GM21360 (cell line): ENCODE results near the gene AMIGO3.
"Not testable (repeated sequence)": the region's sequence is repeated elsewhere in the genome, so short reads cannot be mapped to it uniquely, and the experiment has no call there.

Experiments
- ATAC-seq: cut with Tn5 transposase; IDR thresholded peaks from one replicate; pipeline ENCODE4 v1.9.1; 2021; ENCODE audit warnings: mild to moderate bottlenecking, moderate library complexity; ENCODE audit not compliant: unreplicated experiment

The AMIGO3 gene

GRCh38 chr3:49712631-49713317 is 6.7 kb downstream of the AMIGO3 start:
- ATAC-seq: no peak

- no peak for ATAC-seq
Measured at GRCh38 chr3:49712166-49712565, 7.3 kb downstream of the AMIGO3 start.

GRCh38 chr3:49711489-49711888 is 8.0 kb downstream of the AMIGO3 start:
- no peak for ATAC-seq

GRCh38 chr3:49709852-49710251 is 9.6 kb downstream of the AMIGO3 start:
- ATAC-seq: no peak

- no peak for ATAC-seq
Measured at GRCh38 chr3:49707113-49707480, 12.4 kb downstream of the AMIGO3 start.

- ATAC-seq: no peak
Measured at GRCh38 chr3:49706456-49707112, 12.9 kb downstream of the AMIGO3 start.

GRCh38 chr3:49705390-49705960 is 14.0 kb downstream of the AMIGO3 start:
- no peak for ATAC-seq

- ATAC-seq: no peak
Measured at GRCh38 chr3:49704629-49705028, 14.9 kb downstream of the AMIGO3 start.

GRCh38 chr3:49703956-49704355 is 15.5 kb downstream of the AMIGO3 start:
- ATAC-seq: no peak

GRCh38 chr3:49703443-49703927 is 16.0 kb downstream of the AMIGO3 start:
- no peak for ATAC-seq

- ATAC-seq: no peak
Measured at GRCh38 chr3:49702672-49703071, 16.8 kb downstream of the AMIGO3 start.

- no peak for ATAC-seq
Measured at GRCh38 chr3:49701388-49702077, 18.0 kb downstream of the AMIGO3 start.

- no peak for ATAC-seq
Measured at GRCh38 chr3:49700453-49701128, 18.9 kb downstream of the AMIGO3 start.

- no peak for ATAC-seq
Measured at GRCh38 chr3:49700014-49700413, 19.5 kb downstream of the AMIGO3 start.

- no peak for ATAC-seq
Measured at GRCh38 chr3:49699281-49699979, 20.1 kb downstream of the AMIGO3 start.

- ATAC-seq: not testable (repeated sequence)
Measured at GRCh38 chr3:49695350-49696015, 24.0 kb downstream of the AMIGO3 start.

GRCh38 chr3:49694409-49695070 is 24.9 kb downstream of the AMIGO3 start:
- ATAC-seq: not testable (repeated sequence)

GRCh38 chr3:49691481-49691880 is 28.0 kb downstream of the AMIGO3 start:
- not testable (repeated sequence) for ATAC-seq

GRCh38 chr3:49690856-49691255 is 28.6 kb downstream of the AMIGO3 start:
- ATAC-seq: not testable (repeated sequence)
